ENCODE results near the gene LRRC61.
"Not testable (repeated sequence)": the region's sequence is repeated elsewhere in the genome, so short reads cannot be mapped to it uniquely, and the experiment has no call there.

- not testable (repeated sequence) for TF ChIP-seq POLR2A, CTCF (IDR thresholded peaks at IDR 0.05)
Measured at GRCh38 chr7:150290317-150290716, 32.8 kb upstream of the LRRC61 start.
